HAP-1 (cell line): ENCODE measurements around the gene POLR2H.

Source experiments
- DNase-seq, 2 experiments: peaks; one replicate each; pipeline ENCODE4 v3.0.0-alpha.2; 2016 to 2020; ENCODE audit warnings: low spot score in 2 of 2
- H3K27me3 ChIP-seq: fragments of 250-450 bp; sonication (Bioruptor Pico); 2 replicates; pipeline ENCODE4 v1.5.1; 2020; ENCODE audit warnings: low read depth, mild to moderate bottlenecking, moderate library complexity
- H3K36me3 ChIP-seq: fragments of 250-450 bp; sonication (Bioruptor Pico); replicated peaks from 2 replicates; pipeline ENCODE4 v1.5.1; 2020; ENCODE audit warnings: mild to moderate bottlenecking
- H3K4me1 ChIP-seq: fragments of 250-450 bp; sonication (Bioruptor Pico); 2 replicates; pipeline ENCODE4 v1.5.1; 2020; ENCODE audit warnings: mild to moderate bottlenecking
- H3K4me3 ChIP-seq: fragments of 250-450 bp; sonication (Bioruptor Pico); 2 replicates; pipeline ENCODE4 v1.5.1; 2020; ENCODE audit warnings: mild to moderate bottlenecking, moderate library complexity
- H3K9me3 ChIP-seq: fragments of 250-450 bp; sonication (Bioruptor Pico); 2 replicates; pipeline ENCODE4 v1.5.1; 2020; ENCODE audit warnings: mild to moderate bottlenecking, moderate library complexity
- in situ Hi-C: fragments of 300-500 bp; cut with MboI; formaldehyde crosslinking; loops from 3 replicates; pipeline ENCODE4 v1.14.3; 2020; ENCODE audit warnings: low sequenced_read_pairs, inconsistent platforms, mixed read lengths

POLR2H gene

DNA sequence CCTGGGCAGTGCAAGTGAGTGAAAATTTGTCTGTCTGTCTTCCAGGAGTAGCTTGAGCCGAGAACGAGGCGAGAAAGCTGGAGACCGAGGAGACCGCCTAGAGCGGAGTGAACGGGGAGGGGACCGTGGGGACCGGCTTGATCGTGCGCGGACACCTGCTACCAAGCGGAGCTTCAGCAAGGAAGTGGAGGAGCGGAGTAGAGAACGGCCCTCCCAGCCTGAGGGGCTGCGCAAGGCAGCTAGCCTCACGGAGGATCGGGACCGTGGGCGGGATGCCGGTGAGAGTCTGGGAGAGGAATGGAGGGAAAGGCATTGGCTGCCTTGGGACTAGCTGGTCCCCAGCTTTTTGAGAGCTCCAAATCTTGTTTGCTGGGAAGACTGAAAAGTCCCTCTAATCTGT lies 34.3 kb upstream of the POLR2H start:
- in situ Hi-C loops = no loop called here
- H3K4me1 ChIP-seq = no peaks in the 10 kb centered on the region
- H3K36me3 ChIP-seq = peaks cover 100% of the 10 kb centered on the region
- no peaks in the 10 kb centered on the region for H3K27me3 ChIP-seq
- no peaks in the 10 kb centered on the region for H3K9me3 ChIP-seq
- no peak overlapping the region for H3K4me3 ChIP-seq
- no peak for DNase-seq

DNA sequence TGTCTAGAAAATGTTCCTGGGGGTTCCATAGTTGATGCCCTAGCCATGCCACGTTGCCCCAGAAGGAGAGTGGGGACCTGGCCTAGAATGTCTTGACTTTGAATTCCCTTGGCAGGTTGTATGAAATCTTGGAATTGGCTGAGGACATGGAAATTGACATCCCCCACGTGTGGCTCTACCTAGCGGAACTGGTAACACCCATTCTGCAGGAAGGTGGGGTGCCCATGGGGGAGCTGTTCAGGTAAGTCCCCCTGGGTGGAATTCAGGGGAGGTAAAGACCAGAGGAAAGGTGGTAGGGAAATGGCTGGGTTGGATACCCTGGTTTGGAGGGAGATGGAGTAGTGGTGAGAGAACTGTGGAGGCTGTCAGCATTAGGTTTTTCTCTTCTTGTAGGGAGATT lies 33.0 kb upstream of the POLR2H start:
- no peak for DNase-seq
- Histone ChIP-seq H3K36me3 (peaks cover 100% of the 10 kb centered on the region), H3K27me3 (no peaks in the 10 kb centered on the region), H3K4me3 (no peak overlapping the region), H3K4me1 (no peaks in the 10 kb centered on the region), H3K9me3 (no peaks in the 10 kb centered on the region)
- in situ Hi-C loops = no loop called here

DNA sequence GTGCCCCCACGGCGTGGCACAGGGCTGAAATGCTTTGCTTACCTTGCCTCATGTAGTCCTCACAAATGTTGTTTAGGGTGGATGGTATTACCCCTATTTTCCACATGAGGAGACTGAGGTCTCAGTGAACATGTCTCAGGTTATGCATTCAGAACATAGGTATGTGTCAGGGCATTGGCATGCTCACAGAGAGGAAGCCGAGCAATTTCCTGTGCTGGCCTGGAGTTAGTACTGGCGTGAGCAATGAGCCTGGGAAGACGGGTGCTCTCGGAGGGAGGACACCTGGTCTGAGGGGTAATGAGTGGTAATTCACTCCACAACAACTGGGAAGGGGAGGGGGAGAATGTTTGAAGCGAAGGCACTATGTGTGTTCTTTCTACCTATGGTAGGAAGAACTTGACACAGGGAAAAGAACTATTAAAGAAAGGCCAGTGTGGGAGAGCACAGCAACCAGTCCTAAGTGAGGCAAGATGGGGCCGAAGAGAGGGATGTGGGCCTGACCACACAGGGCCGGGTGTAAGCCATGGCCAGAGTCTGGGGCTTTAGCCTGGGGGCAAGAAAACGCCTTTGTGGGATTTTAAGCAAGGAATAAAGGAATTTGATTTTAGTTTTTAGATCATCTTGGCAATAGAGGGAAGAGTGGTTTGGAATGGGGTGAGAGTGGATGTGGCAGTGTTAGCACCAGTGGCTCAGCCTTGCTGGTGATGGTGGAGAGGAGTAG lies 29.0 kb upstream of the POLR2H start:
- Histone ChIP-seq H3K9me3 (no peaks in the 10 kb centered on the region), H3K36me3 (peaks cover 84% of the 10 kb centered on the region), H3K4me3 (no peak overlapping the region), H3K27me3 (no peaks in the 10 kb centered on the region), H3K4me1 (no peaks in the 10 kb centered on the region)
- in situ Hi-C loops = no loop called here
- DNase-seq = no peak

DNA sequence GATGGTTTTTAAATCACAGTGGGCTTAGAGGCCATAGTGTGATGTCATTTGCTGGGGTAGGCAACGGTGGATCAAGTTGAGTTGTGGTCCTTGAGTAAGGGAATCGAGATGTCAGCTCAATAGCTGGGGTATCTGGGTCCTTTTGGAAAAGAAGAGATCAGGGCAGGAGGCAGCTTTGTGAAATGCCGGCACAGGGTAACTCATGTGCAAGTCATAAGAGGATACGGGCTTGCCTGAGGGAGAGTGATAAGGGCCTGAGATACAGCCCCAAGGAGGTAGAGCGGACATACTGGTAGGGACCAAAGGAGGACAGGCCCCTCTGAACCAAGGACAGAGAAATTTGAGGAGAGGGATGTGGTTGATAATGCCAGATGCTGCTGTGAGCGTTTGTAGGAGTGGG lies 28.3 kb upstream of the POLR2H start:
- DNase-seq = no peak
- Histone ChIP-seq H3K9me3 (no peaks in the 10 kb centered on the region), H3K27me3 (no peaks in the 10 kb centered on the region), H3K4me1 (no peaks in the 10 kb centered on the region), H3K36me3 (peaks cover 78% of the 10 kb centered on the region), H3K4me3 (no peak overlapping the region)
- in situ Hi-C loops = no loop called here

DNA sequence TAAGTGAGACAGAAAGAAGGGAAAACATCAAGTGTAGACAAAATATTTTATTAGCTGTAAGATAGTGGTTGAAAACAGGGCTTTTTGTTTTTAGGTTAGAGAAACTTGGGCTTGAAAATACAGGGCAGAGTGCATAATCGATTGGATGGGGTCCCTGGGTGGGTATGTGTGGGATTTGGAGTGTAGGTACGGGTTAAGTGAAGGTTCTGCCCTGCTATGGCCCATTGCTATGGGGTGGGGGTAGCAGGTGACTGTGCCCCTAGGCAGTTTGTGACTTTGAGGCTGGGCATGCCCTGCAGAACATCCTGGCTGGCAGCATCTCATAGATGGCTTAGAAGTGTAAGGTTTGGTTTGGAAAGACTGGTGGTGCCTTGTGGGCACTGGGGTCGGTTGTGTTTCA lies 27.8 kb upstream of the POLR2H start:
- Histone ChIP-seq H3K36me3 (peaks cover 73% of the 10 kb centered on the region), H3K9me3 (no peaks in the 10 kb centered on the region), H3K4me1 (no peaks in the 10 kb centered on the region), H3K27me3 (no peaks in the 10 kb centered on the region), H3K4me3 (no peak overlapping the region)
- no peak for DNase-seq
- in situ Hi-C loops = no loop called here

DNA sequence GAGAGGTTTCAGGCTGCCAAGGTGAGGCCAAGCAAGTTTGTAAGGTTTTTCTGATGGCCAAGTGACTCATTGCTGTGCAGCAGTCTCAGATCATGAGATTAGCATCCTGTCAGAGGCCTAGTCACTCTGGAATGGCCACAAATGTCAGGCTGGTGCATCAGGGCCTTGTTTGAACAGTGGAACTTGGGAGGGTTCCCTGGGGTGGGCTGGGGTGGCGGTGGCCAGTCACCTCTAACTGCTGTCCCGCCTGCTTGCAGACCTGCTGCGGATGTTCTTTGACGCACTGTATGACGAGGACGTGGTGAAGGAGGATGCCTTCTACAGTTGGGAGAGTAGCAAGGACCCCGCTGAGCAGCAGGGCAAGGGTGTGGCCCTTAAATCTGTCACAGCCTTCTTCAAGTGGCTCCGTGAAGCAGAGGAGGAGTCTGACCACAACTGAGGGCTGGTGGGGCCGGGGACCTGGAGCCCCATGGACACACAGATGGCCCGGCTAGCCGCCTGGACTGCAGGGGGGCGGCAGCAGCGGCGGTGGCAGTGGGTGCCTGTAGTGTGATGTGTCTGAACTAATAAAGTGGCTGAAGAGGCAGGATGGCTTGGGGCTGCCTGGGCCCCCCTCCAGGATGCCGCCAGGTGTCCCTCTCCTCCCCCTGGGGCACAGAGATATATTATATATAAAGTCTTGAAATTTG lies 26.9 kb upstream of the POLR2H start:
- in situ Hi-C loops = no loop called here
- Histone ChIP-seq H3K36me3 (peaks cover 63% of the 10 kb centered on the region), H3K9me3 (no peaks in the 10 kb centered on the region), H3K4me3 (no peak overlapping the region), H3K27me3 (no peaks in the 10 kb centered on the region), H3K4me1 (no peaks in the 10 kb centered on the region)
- no peak for DNase-seq

DNA sequence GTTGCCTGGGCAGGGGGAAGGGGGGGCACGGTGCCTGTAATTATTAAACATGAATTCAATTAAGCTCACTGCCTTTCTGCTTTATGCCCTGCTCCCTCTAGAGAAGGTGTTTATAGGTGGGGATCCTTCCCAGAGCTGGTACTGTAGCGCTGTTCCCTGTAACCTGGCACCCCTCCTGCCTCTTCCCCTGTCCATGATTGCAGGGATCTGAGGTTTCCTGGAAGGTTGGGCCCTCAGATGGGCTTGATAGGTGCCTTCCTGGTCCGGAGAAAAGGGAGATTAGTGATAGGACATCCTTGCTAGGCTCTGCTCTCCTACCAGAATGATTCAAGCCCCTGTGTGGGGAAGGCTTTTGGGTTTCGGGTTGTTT lies 26.2 kb upstream of the POLR2H start:
- Histone ChIP-seq H3K27me3 (no peaks in the 10 kb centered on the region), H3K4me1 (no peaks in the 10 kb centered on the region), H3K36me3 (peaks cover 57% of the 10 kb centered on the region), H3K4me3 (no peak overlapping the region), H3K9me3 (no peaks in the 10 kb centered on the region)
- DNase-seq = no peak
- in situ Hi-C loops = no loop called here

DNA sequence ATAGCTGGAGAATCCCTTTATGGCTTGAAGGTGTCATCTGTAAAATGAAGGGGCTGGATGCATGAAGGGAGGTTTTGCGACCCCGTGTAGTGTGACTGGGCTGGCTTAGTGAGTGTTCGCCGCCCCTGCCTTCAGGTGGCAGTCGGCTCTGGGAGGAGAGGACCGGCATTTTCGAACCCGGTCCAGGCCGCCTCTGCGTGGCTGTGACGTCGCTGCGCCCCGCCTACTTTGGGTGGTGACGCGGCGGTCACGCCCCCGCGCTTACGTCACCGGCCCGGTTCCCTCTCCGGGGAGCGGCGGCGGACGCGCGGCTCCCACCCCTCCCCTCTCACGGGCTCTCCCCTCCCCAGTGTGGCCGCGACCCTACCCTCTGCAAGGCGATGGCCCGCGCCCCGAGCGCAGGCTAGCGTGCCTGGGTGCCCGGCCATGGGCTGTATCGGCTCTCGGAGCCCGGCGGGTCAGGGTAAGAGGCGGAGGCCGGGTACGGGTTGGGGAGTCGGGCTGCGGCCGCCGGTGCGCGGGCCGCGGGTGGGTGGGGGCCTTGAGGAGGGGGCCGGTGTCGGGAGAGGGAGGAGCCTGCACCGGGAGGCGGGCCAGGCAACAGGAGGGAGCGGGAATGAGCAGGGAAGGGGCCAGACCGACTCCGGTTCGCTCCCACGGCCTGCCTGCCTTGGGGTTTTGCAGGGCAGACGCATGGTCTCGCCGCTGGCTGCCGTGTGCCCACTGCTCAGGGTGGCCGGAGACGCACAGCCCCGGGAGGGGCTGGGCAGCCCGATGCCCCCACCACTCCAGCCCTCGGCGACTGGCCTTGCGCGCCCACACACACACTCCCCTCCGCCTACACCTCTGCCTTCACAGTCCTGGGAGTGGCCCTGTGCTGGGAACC lies 25.6 kb upstream of the POLR2H start:
- H3K4me1 ChIP-seq = no peaks in the 10 kb centered on the region
- in situ Hi-C loops = no loop called here
- no peaks in the 10 kb centered on the region for H3K27me3 ChIP-seq
- peaks cover 51% of the 10 kb centered on the region for H3K36me3 ChIP-seq
- H3K9me3 ChIP-seq = no peaks in the 10 kb centered on the region
- H3K4me3 ChIP-seq = no peak overlapping the region
- DNase-seq = no peak

DNA sequence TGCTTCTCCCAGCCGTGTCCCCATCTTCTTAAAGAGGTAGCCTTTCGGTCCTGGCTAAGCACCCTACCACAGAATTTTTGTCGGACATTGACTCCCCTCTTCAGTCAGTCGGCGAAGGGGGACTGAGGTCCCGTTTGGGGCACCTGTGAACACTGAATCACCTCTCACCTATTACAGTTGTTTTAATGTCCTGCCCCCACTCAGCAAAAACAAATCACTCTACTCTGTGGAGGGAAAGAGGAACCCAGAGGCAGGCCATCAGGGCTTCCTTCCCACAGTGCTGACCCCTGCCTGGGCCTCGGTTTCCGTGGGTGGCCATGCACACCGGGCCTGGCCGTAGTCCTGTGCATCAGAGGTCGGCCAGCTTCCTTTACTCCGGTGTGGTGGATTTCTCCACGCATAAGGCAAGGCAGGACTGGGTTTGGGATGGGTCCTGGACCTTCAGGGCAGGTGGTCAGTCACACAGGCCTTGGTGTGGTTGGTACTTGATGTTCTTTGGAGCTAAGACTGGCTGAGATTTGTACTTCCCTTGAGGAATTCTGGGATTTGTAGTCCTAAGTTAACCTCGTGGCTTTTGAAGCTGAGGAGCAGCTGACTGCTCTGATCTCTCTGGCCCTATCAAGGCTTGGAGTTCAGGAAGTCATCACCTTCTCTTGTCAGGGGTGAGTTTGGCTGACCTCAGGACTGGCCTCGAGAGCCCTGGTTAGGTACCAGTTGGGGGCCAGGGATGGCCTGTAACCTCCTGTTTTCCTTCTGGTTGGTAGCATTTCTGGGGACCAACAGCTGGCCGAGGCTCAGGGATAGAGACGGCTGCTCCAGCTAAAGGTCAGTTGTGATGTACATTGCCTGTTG lies 24.7 kb upstream of the POLR2H start:
- Histone ChIP-seq H3K4me3 (no peak overlapping the region), H3K27me3 (no peaks in the 10 kb centered on the region), H3K36me3 (peaks cover 42% of the 10 kb centered on the region), H3K9me3 (no peaks in the 10 kb centered on the region), H3K4me1 (no peaks in the 10 kb centered on the region)
- in situ Hi-C loops = no loop called here
- DNase-seq = no peak

DNA sequence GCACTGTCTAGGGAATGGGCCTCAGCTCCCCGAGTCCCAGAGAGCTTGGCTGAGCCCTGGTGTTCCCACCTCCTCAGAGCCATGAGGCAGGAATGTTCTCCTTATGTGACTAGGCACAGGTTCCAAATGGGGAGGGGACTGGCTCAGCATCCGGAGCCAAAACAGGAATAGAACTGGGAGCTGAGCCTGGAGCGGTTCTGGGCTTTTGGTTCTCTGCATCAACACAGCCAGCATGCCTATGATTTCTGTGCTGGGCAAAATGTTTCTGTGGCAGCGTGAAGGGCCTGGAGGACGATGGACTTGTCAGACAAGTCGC lies 24.2 kb upstream of the POLR2H start, which contains the start of gene FAM131A:
Gene FAM131A (plus strand): TSS at position 202 of the 316 bp plus-strand sequence. CDS start 31 bp downstream, at position 233.
- Histone ChIP-seq H3K4me3 (no peak within 1 kb of the TSS), H3K27me3 (no peaks in the 10 kb centered on the region), H3K36me3 (peaks cover 36% of the 10 kb centered on the region), H3K9me3 (no peaks in the 10 kb centered on the region), H3K4me1 (no peaks in the 10 kb centered on the region)
- in situ Hi-C loops = no loop called here
- DNase-seq = no peak

DNA sequence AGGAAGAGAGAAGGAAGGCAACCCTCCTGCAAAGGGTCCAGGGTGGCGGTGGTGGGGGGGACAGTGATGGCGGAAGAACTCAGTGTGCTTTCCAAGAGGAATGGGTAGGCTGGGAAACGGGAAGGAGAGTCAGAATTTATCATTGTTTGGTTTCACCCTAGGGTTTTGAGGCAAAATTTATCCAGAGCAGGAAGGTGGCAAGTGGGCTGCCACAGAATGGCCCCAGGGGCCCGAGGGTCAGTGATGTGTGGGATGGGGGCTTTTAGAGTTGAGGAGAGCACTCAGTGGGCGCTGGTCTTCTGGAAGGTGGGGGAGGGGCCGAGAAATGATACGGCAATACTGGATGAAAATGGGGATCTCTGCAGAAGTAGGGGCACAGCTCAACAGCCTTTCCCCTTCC lies 23.5 kb upstream of the POLR2H start:
- no peak overlapping the region for H3K4me3 ChIP-seq
- H3K27me3 ChIP-seq = no peaks in the 10 kb centered on the region
- H3K36me3 ChIP-seq = peaks cover 30% of the 10 kb centered on the region
- DNase-seq = no peak
- no peaks in the 10 kb centered on the region for H3K9me3 ChIP-seq
- in situ Hi-C loops = no loop called here
- H3K4me1 ChIP-seq = no peaks in the 10 kb centered on the region

DNA sequence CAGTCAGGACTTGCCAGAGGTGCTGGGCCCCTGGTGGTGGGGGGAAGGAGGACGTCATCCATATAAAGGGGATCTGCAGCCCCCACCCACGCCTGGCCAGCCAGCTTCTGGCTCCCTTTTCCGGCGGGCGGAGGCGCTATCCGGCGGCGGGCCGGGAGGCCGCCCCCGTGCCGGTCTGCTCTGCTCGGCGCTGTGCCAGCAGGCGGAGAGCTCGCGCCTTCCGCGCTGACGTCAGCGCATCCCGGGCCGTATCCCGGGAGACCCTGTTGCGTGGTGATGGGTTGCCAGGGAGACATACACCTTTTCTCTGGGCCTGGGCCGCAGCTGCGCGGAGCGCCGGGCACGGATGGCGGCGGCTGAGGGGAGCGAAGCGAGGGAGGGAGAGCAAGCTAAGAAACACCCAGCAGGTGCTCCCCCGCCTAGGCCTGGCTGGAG lies 23.0 kb upstream of the POLR2H start:
- H3K27me3 ChIP-seq = no peaks in the 10 kb centered on the region
- peaks cover 24% of the 10 kb centered on the region for H3K36me3 ChIP-seq
- no peaks in the 10 kb centered on the region for H3K4me1 ChIP-seq
- H3K9me3 ChIP-seq = no peaks in the 10 kb centered on the region
- in situ Hi-C loops = no loop called here
- H3K4me3 ChIP-seq = no peak overlapping the region
- no peak for DNase-seq

DNA sequence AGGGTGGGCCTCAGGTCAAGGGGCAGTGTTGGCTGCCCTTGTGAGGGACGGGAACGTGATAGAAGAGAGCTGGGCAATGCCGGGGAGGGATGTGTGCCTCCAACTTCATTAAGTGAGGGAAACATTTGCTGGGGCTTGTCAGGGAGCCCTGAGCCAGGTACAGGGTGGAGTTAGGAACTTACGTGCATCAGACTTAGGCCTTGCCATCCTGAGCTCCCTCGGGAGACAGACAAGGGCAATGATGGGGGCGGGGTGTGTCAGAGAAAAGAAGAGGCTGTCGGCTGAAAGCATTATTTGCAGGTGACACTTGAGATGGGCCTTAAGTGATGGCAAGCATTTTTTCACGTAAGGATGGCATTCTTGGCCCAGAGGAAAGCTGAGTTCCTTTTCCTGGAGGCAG lies 22.5 kb upstream of the POLR2H start:
- H3K9me3 ChIP-seq = no peaks in the 10 kb centered on the region
- no peaks in the 10 kb centered on the region for H3K27me3 ChIP-seq
- no peaks in the 10 kb centered on the region for H3K4me1 ChIP-seq
- in situ Hi-C loops = no loop called here
- H3K36me3 ChIP-seq = peaks cover 20% of the 10 kb centered on the region
- no peak overlapping the region for H3K4me3 ChIP-seq
- DNase-seq = no peak
